SK-N-SH (cell line): ENCODE data around the gene RAMP3. TPM values are rescaled to one million over a fixed set of nuclear protein-coding genes. Genes with fewer than 3 reads are reported as not detected.

Experiments
- CTCF ChIA-PET: fragments of 300-600, 350-600 bp; formaldehyde crosslinking; extraction: SDS; loops from one replicate; lab custom pipeline; 2021; lab: Yijun Ruan, JAX
- POLR2A ChIA-PET: fragments of 350-600 bp; sonication (Branson Sonifier 250); formaldehyde crosslinking; extraction: SDS; loops from one replicate; lab custom pipeline; 2020; ENCODE audit warnings: antibody characterized with exemption, inconsistent platforms; lab: Yijun Ruan, JAX
- DNase-seq: peaks from one replicate; pipeline ENCODE4 v3.0.0; 2012
- H2AFZ ChIP-seq: fragments of 200-600 bp; sonication (generic); 2 replicates; pipeline ENCODE4 v1.8.1; 2016; ENCODE audit warnings: antibody characterized with exemption, mild to moderate bottlenecking, low read depth
- H3F3A ChIP-seq: fragments of 200-600 bp; sonication (generic); replicated peaks from 2 replicates; pipeline ENCODE3; 2016; ENCODE audit warnings: antibody characterized with exemption, mild to moderate bottlenecking; ENCODE audit not compliant: insufficient read depth
- H3K27ac ChIP-seq, 2 experiments: fragments of 200-500 bp in 1 of 2; fragments of 200-600 bp in 1 of 2; sonication (Bioruptor generic) in 1 of 2; sonication (generic), shearing (Covaris generic) in 1 of 2; 2 replicates each; pipeline versions ENCODE4 v1.5.1 to v1.6.1; 2014 to 2016; ENCODE audit warnings: low read depth in 2 of 2, inconsistent platforms in 1 of 2, low read length in 1 of 2, mild to moderate bottlenecking in 1 of 2, mixed read lengths in 1 of 2
- H3K27me3 ChIP-seq: fragments of 200-600 bp; sonication (generic), shearing (Covaris generic); 2 replicates; pipeline ENCODE4 v1.6.1; 2016; ENCODE audit warnings: mixed run types; ENCODE audit not compliant: insufficient read depth
- H3K36me3 ChIP-seq, 2 experiments: fragments of 200-500 bp in 1 of 2; fragments of 200-600 bp in 1 of 2; sonication (Bioruptor generic) in 1 of 2; sonication (generic) in 1 of 2; replicated peaks in 1 of 2; 2 replicates each; pipeline versions ENCODE3 to v1.5.1; 2014 to 2016; ENCODE audit warnings: low read length in 1 of 2, mild to moderate bottlenecking in 1 of 2; ENCODE audit not compliant: insufficient read depth in 2 of 2, control insufficient read depth in 1 of 2
- H3K4me1 ChIP-seq, 2 experiments: fragments of 200-500 bp in 1 of 2; fragments of 200-600 bp in 1 of 2; sonication (Bioruptor generic) in 1 of 2; sonication (generic), shearing (Covaris generic) in 1 of 2; 2 replicates each; pipeline versions ENCODE4 v1.5.1 to v1.6.1; 2014 to 2016; ENCODE audit warnings: low read depth in 1 of 2, low read length in 1 of 2, mixed run types in 1 of 2; ENCODE audit not compliant: insufficient read depth in 2 of 2, control insufficient read depth in 1 of 2
- H3K4me2 ChIP-seq: fragments of 200-600 bp; sonication (generic), shearing (Covaris generic); 2 replicates; pipeline ENCODE4 v1.6.1; 2017; ENCODE audit warnings: mixed run types
- H3K4me3 ChIP-seq, 2 experiments: fragments of 200-500 bp in 1 of 2; fragments of 200-600 bp in 1 of 2; sonication (Bioruptor generic) in 1 of 2; sonication (generic), shearing (Covaris generic) in 1 of 2; 2 replicates each; pipeline versions ENCODE4 v1.5.1 to v1.8.1; 2014 to 2016; ENCODE audit warnings: low read depth in 2 of 2, inconsistent platforms in 1 of 2, low read length in 1 of 2, mild to moderate bottlenecking in 1 of 2, mixed read lengths in 1 of 2, moderate library complexity in 1 of 2
- H3K79me2 ChIP-seq: fragments of 200-600 bp; sonication (generic); 2 replicates; pipeline ENCODE4 v1.8.1; 2017; ENCODE audit warnings: mild to moderate bottlenecking; ENCODE audit not compliant: insufficient read depth
- H3K9ac ChIP-seq: fragments of 200-600 bp; sonication (generic); 2 replicates; pipeline ENCODE4 v1.6.1; 2017; ENCODE audit warnings: mixed run types
- H3K9me2 ChIP-seq: fragments of 200-600 bp; sonication (generic); 2 replicates; pipeline ENCODE4 v1.6.1; 2017; ENCODE audit warnings: mixed run types
- H3K9me3 ChIP-seq: fragments of 200-600 bp; sonication (generic); 2 replicates; pipeline ENCODE4 v1.6.1; 2017; ENCODE audit warnings: mixed run types, mild to moderate bottlenecking, moderate library complexity
- H4K20me1 ChIP-seq: fragments of 200-600 bp; sonication (generic); 2 replicates; pipeline ENCODE4 v1.6.1; 2017; ENCODE audit warnings: mild to moderate bottlenecking, mixed run types; ENCODE audit not compliant: insufficient read depth
- CHD2 ChIP-seq: fragments of 150-350 bp; IDR thresholded peaks from 2 replicates; pipeline ENCODE4 v1.6.1; 2018; ENCODE audit warnings: low read length; ENCODE audit not compliant: partially characterized antibody
- EP300 ChIP-seq, 2 experiments: IDR thresholded peaks; 2 replicates each; pipeline versions ENCODE4 v1.4.0 to v1.6.1; 2012; ENCODE audit warnings: borderline replicate concordance in 1 of 2, low read depth in 1 of 2, low read length in 1 of 2
- EZH2phosphoT487 ChIP-seq: fragments of 200-600 bp; sonication (generic); IDR thresholded peaks from 2 replicates; pipeline ENCODE4 v1.6.1; 2017; ENCODE audit warnings: low read depth, mixed run types, mild to moderate bottlenecking, antibody characterized with exemption, moderate library complexity, borderline replicate concordance
- FOSL2 ChIP-seq: IDR thresholded peaks from 2 replicates; pipeline ENCODE4 v1.4.0; 2012; ENCODE audit warnings: low read depth, mild to moderate bottlenecking, moderate library complexity, borderline replicate concordance
- FOXJ3 ChIP-seq: sonication (generic); formaldehyde crosslinking; IDR thresholded peaks from 2 replicates; pipeline ENCODE4 v1.5.1; 2020; ENCODE audit warnings: mild to moderate bottlenecking, missing genetic modification reagents
- FOXM1 ChIP-seq: IDR thresholded peaks from 2 replicates; pipeline ENCODE4 v1.4.0; 2012; ENCODE audit warnings: low read depth, mild to moderate bottlenecking
- GABPA ChIP-seq: IDR thresholded peaks from 2 replicates; pipeline ENCODE4 v1.4.0; 2012; ENCODE audit warnings: low read depth, mild to moderate bottlenecking
- GATA2 ChIP-seq: sonication (generic); formaldehyde crosslinking; IDR thresholded peaks from 2 replicates; pipeline ENCODE4 v1.5.0; 2020; ENCODE audit warnings: mild to moderate bottlenecking, missing genetic modification reagents
- MXI1 ChIP-seq: IDR thresholded peaks from 2 replicates; pipeline ENCODE4 v1.6.1; 2012; ENCODE audit warnings: mild to moderate bottlenecking, low read depth, low read length, improper control_type of control experiment
- NFIC ChIP-seq: IDR thresholded peaks from 2 replicates; pipeline ENCODE4 v1.4.0; 2012; ENCODE audit warnings: borderline replicate concordance
- RCOR1 ChIP-seq: fragments of 150-350 bp; IDR thresholded peaks from 2 replicates; pipeline ENCODE4 v1.6.1; 2017; ENCODE audit warnings: antibody characterized with exemption, low read length
- SIN3A ChIP-seq: IDR thresholded peaks from 2 replicates; pipeline ENCODE4 v1.6.1; 2012; ENCODE audit warnings: low read depth, mild to moderate bottlenecking, low read length, moderate library complexity, borderline replicate concordance
- TAF1 ChIP-seq: IDR thresholded peaks from 2 replicates; pipeline ENCODE4 v1.6.1; 2012; ENCODE audit warnings: low read depth, mild to moderate bottlenecking, low read length, moderate library complexity, borderline replicate concordance
- TEAD4 ChIP-seq: IDR thresholded peaks from 2 replicates; pipeline ENCODE4 v1.4.0; 2012; ENCODE audit warnings: mild to moderate bottlenecking, borderline replicate concordance; ENCODE audit not compliant: insufficient read depth
- WGBS: methylation state at CpG from one replicate; pipeline ENCODE4 v1.1.6; 2017; ENCODE audit warnings: low lambda C conversion rate; 5-methylcytosine and 5-hydroxymethylcytosine counted together
- polyA plus RNA-seq, 3 experiments: library from polyadenylated mRNA; depleted of rRNA; stranded (reverse); fragments of >200 nt; gene quantifications; 2 replicates each; pipeline ENCODE4 v1.2.3, GENCODE V29; 2012
- TF ChIP-seq, protein P1 (sequence below): IDR thresholded peaks from 2 replicates; pipeline ENCODE4 v1.4.0; 2012; ENCODE audit warnings: low read depth, borderline replicate concordance
- TF ChIP-seq, protein P2 (sequence below): IDR thresholded peaks from 2 replicates; pipeline ENCODE4 v1.4.0; 2012; ENCODE audit warnings: low read depth, borderline replicate concordance
- TF ChIP-seq, protein P3 (sequence below): fragments of 200-600 bp; sonication (generic); IDR thresholded peaks from 2 replicates; pipeline ENCODE4 v1.6.1; 2017; ENCODE audit warnings: antibody characterized with exemption, mild to moderate bottlenecking, moderate library complexity
- TF ChIP-seq, protein P4 (sequence below): IDR thresholded peaks from 2 replicates; pipeline ENCODE4 v1.6.1; 2012; ENCODE audit warnings: mild to moderate bottlenecking, low read depth, low read length, moderate library complexity

Gene RAMP3
- polyA plus RNA-seq, 1 of the 3 experiments (the other 2 are of a cell fraction) = not detected

DNA sequence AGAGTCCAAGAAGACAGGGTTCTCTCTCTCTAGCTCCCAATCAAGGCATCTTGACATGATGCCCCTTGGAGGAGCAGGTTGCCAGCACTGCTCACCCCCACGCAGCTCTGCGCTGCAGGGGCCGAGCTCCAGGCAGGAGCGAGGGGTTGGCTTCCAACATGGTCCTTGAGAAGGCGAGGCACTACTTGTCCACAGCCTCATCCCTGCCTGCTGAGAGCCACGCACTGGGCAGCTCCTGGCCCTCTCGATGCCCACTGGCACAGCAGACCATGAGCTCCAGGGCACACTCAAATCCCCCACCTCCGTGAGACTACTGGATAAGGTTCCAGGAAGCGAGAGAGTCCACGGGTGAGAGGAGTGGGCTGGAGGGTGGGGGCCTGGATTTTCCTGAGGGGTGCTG, 31.1 kb downstream of the RAMP3 start:
- Histone ChIP-seq H2AFZ (no peak overlapping the region), H3K4me1 (no peaks in the 10 kb centered on the region; a peak in 1 of 4 replicates), H3K27me3 (peaks cover 7% of the 10 kb centered on the region; the same call in 1 of the 2 replicates), H3K4me2 (no peak overlapping the region), H3K79me2 (no peaks in the 10 kb centered on the region), H4K20me1 (no peaks in the 10 kb centered on the region), H3K36me3 (no peaks in the 10 kb centered on the region), H3K27ac (no peak overlapping the region), H3F3A (no peaks in the 10 kb centered on the region), H3K9me3 (no peaks in the 10 kb centered on the region), H3K9me2 (no peaks in the 10 kb centered on the region), H3K4me3 (no peak overlapping the region), H3K9ac (no peak overlapping the region)
- ChIA-PET POLR2A (no interaction called here), CTCF (interaction anchor here (1.0 kb wide), 2 partner anchors 71 to 72 kb away, joined by 3 read pairs; no protein-coding TSS in a partner anchor)
- no peak for DNase-seq
- WGBS = 51% methylated on average over 10 of the region's 10 CpGs
- TF ChIP-seq TEAD4 = no peak
- TF ChIP-seq MXI1 = no peak
- TF ChIP-seq, protein P1, sequence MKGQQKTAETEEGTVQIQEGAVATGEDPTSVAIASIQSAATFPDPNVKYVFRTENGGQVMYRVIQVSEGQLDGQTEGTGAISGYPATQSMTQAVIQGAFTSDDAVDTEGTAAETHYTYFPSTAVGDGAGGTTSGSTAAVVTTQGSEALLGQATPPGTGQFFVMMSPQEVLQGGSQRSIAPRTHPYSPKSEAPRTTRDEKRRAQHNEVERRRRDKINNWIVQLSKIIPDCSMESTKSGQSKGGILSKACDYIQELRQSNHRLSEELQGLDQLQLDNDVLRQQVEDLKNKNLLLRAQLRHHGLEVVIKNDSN = no peak
- no peak for TF ChIP-seq CHD2
- TF ChIP-seq, protein P2, sequence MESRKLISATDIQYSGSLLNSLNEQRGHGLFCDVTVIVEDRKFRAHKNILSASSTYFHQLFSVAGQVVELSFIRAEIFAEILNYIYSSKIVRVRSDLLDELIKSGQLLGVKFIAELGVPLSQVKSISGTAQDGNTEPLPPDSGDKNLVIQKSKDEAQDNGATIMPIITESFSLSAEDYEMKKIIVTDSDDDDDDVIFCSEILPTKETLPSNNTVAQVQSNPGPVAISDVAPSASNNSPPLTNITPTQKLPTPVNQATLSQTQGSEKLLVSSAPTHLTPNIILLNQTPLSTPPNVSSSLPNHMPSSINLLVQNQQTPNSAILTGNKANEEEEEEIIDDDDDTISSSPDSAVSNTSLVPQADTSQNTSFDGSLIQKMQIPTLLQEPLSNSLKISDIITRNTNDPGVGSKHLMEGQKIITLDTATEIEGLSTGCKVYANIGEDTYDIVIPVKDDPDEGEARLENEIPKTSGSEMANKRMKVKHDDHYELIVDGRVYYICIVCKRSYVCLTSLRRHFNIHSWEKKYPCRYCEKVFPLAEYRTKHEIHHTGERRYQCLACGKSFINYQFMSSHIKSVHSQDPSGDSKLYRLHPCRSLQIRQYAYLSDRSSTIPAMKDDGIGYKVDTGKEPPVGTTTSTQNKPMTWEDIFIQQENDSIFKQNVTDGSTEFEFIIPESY = no peak
- TF ChIP-seq EZH2phosphoT487 = no peak
- TF ChIP-seq, protein P3, sequence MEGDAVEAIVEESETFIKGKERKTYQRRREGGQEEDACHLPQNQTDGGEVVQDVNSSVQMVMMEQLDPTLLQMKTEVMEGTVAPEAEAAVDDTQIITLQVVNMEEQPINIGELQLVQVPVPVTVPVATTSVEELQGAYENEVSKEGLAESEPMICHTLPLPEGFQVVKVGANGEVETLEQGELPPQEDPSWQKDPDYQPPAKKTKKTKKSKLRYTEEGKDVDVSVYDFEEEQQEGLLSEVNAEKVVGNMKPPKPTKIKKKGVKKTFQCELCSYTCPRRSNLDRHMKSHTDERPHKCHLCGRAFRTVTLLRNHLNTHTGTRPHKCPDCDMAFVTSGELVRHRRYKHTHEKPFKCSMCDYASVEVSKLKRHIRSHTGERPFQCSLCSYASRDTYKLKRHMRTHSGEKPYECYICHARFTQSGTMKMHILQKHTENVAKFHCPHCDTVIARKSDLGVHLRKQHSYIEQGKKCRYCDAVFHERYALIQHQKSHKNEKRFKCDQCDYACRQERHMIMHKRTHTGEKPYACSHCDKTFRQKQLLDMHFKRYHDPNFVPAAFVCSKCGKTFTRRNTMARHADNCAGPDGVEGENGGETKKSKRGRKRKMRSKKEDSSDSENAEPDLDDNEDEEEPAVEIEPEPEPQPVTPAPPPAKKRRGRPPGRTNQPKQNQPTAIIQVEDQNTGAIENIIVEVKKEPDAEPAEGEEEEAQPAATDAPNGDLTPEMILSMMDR = no peak
- TF ChIP-seq TAF1 = no peak
- no peak for TF ChIP-seq GATA2 (CRISPR knock-in tag)
- no peak for TF ChIP-seq NFIC

DNA sequence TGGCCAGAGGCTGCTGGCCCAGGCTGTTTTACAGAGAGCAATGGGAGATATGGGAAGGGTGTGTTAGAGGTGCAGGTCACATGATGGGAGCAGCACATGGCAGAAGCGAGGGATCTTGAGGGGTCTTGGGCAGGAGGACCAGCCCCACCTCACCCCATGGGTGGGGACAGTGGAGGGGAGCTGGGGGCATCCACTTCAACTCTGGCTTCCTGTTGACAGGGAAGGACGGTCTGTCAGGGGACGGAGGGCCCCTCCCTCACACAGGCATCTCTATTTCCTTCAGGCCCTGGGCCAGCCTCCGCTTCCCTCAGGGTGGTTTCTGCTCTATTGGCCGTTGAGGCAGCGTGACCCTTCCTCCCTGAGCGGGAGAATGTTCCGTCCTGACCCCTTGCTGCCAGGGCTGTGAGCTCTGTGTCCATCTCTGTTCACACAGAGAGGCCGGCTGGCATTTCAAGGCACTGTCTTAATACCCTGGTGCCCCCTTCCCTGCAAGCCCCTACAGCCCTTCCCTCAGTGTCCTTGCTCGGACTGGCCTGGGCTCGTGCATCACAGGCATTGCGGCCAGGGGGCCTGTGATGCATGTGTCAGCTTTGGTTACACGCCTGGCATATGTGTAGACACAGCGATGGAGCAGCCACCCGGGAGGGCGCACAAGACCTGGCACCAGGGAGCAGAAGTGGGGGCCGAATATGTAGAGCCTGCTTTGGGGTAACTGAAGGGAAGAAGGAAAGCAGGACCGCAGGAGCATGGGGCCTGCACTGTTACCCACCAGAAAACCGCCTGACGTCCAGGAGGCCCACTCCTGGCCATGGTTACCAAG, 31.8 kb downstream of the RAMP3 start:
- CTCF ChIA-PET = interaction anchor here (1.0 to 1.1 kb wide), 2 partner anchors 70 kb away, joined by 3 read pairs; no protein-coding TSS in a partner anchor
- DNase-seq = no peak
- TF ChIP-seq TEAD4 (no peak), EZH2phosphoT487 (no peak), FOXJ3 (CRISPR knock-in tag) (no peak), RCOR1 (no peak), MXI1 (no peak), FOSL2 (no peak), FOXM1 (no peak), SIN3A (no peak), GABPA (no peak), EP300 (IDR thresholded peaks at IDR 0.05; ENCODE audit: borderline replicate concordance in 1 of 2, low read depth in 1 of 2, low read length in 1 of 2) (no peak)
- TF ChIP-seq, protein P4, sequence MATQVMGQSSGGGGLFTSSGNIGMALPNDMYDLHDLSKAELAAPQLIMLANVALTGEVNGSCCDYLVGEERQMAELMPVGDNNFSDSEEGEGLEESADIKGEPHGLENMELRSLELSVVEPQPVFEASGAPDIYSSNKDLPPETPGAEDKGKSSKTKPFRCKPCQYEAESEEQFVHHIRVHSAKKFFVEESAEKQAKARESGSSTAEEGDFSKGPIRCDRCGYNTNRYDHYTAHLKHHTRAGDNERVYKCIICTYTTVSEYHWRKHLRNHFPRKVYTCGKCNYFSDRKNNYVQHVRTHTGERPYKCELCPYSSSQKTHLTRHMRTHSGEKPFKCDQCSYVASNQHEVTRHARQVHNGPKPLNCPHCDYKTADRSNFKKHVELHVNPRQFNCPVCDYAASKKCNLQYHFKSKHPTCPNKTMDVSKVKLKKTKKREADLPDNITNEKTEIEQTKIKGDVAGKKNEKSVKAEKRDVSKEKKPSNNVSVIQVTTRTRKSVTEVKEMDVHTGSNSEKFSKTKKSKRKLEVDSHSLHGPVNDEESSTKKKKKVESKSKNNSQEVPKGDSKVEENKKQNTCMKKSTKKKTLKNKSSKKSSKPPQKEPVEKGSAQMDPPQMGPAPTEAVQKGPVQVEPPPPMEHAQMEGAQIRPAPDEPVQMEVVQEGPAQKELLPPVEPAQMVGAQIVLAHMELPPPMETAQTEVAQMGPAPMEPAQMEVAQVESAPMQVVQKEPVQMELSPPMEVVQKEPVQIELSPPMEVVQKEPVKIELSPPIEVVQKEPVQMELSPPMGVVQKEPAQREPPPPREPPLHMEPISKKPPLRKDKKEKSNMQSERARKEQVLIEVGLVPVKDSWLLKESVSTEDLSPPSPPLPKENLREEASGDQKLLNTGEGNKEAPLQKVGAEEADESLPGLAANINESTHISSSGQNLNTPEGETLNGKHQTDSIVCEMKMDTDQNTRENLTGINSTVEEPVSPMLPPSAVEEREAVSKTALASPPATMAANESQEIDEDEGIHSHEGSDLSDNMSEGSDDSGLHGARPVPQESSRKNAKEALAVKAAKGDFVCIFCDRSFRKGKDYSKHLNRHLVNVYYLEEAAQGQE = no peak

More for the DNA sequence above, 31.8 kb downstream of the RAMP3 start:
- no peak overlapping the region for H3K4me2 ChIP-seq
- H3K79me2 ChIP-seq = no peaks in the 10 kb centered on the region
- H3K9me3 ChIP-seq = no peaks in the 10 kb centered on the region
- H3K9me2 ChIP-seq = no peaks in the 10 kb centered on the region
- H3K27ac ChIP-seq = no peak overlapping the region
- H3K4me3 ChIP-seq = no peak overlapping the region
- no peaks in the 10 kb centered on the region for H3F3A ChIP-seq
- no peaks in the 10 kb centered on the region; a peak in 1 of 4 replicates for H3K4me1 ChIP-seq
- WGBS = 49% methylated on average over 19 of the region's 20 CpGs
- H3K9ac ChIP-seq = no peak overlapping the region
- H3K36me3 ChIP-seq = no peaks in the 10 kb centered on the region
- no peak overlapping the region for H2AFZ ChIP-seq
- no peaks in the 10 kb centered on the region for H4K20me1 ChIP-seq
- POLR2A ChIA-PET = no interaction called here
- peaks cover 10% of the 10 kb centered on the region; the same call in 1 of the 2 replicates for H3K27me3 ChIP-seq
